IPS DF 6.9 (cell line): Measurements from ENCODE around the gene CSNK1D.

Source experiments
- DNase-seq: peaks from one replicate; pipeline ENCODE4 v3.0.0-alpha.2; 2013; ENCODE audit warnings: low read depth, low spot score
- H3K27ac ChIP-seq: one replicate; pipeline ENCODE4 v1.5.1; 2013; ENCODE audit warnings: low read length, control low read depth
- H3K27me3 ChIP-seq: 2 replicates; pipeline ENCODE4 v1.6.1; 2013; ENCODE audit warnings: mild to moderate bottlenecking, low read length; ENCODE audit not compliant: control insufficient read depth, insufficient read depth
- H3K36me3 ChIP-seq: 2 replicates; pipeline ENCODE4 v1.6.1; 2013; ENCODE audit warnings: low read length; ENCODE audit not compliant: control insufficient read depth, insufficient read depth
- H3K4me1 ChIP-seq: 2 replicates; pipeline ENCODE4 v1.6.1; 2013; ENCODE audit warnings: low read length; ENCODE audit not compliant: control insufficient read depth, insufficient read depth
- H3K4me3 ChIP-seq: 2 replicates; pipeline ENCODE4 v1.5.1; 2013; ENCODE audit warnings: mild to moderate bottlenecking, low read length
- H3K9me3 ChIP-seq: 2 replicates; pipeline ENCODE4 v1.6.1; 2013; ENCODE audit warnings: low read length, inconsistent platforms; ENCODE audit not compliant: control insufficient read depth, insufficient read depth
- WGBS: extraction: QIAGEN DNeasy Blood & Tissue Kit; methylation state at CpG from one replicate; pipeline ENCODE4 v1.1.7; 2013; ENCODE audit warnings: mixed read lengths, missing lambda C conversion rate; ENCODE audit not compliant: insufficient read length, insufficient coverage; 5-methylcytosine and 5-hydroxymethylcytosine counted together

The CSNK1D gene

GRCh38 chr17:82300707-82301270 is 27.3 kb upstream of the CSNK1D start:
- no peaks in the 10 kb centered on the region for H3K36me3 ChIP-seq
- DNase-seq = no peak
- no peak overlapping the region for H3K4me3 ChIP-seq
- no peak overlapping the region for H3K27ac ChIP-seq
- H3K27me3 ChIP-seq = no peaks in the 10 kb centered on the region
- no CpG with 5 or more reads among the region's 21 CpGs for WGBS
- H3K9me3 ChIP-seq = no peaks in the 10 kb centered on the region
- H3K4me1 ChIP-seq = no peaks in the 10 kb centered on the region

- Histone ChIP-seq H3K9me3 (no peaks in the 10 kb centered on the region), H3K27me3 (no peaks in the 10 kb centered on the region), H3K4me1 (no peaks in the 10 kb centered on the region), H3K36me3 (no peaks in the 10 kb centered on the region), H3K4me3 (no peak overlapping the region), H3K27ac (no peak overlapping the region)
- DNase-seq = no peak
- no CpG with 5 or more reads among the region's 13 CpGs for WGBS
Observed at GRCh38 chr17:82300228-82300627, 26.7 kb upstream of the CSNK1D start.

- H3K4me1 ChIP-seq = no peaks in the 10 kb centered on the region
- no peak overlapping the region for H3K4me3 ChIP-seq
- no CpG with 5 or more reads among the region's 10 CpGs for WGBS
- no peaks in the 10 kb centered on the region for H3K36me3 ChIP-seq
- DNase-seq = no peak
- no peaks in the 10 kb centered on the region for H3K27me3 ChIP-seq
- no peak overlapping the region for H3K27ac ChIP-seq
- no peaks in the 10 kb centered on the region for H3K9me3 ChIP-seq
Observed at GRCh38 chr17:82299452-82299851, 26.0 kb upstream of the CSNK1D start.

- H3K36me3 ChIP-seq = no peaks in the 10 kb centered on the region
- DNase-seq = no peak
- H3K4me1 ChIP-seq = no peaks in the 10 kb centered on the region
- H3K27ac ChIP-seq = no peak overlapping the region
- H3K27me3 ChIP-seq = no peaks in the 10 kb centered on the region
- no CpG with 5 or more reads among the region's 27 CpGs for WGBS
- no peaks in the 10 kb centered on the region for H3K9me3 ChIP-seq
- no peak overlapping the region for H3K4me3 ChIP-seq
Observed at GRCh38 chr17:82298538-82299421, 25.3 kb upstream of the CSNK1D start.

- Histone ChIP-seq H3K36me3 (no peaks in the 10 kb centered on the region), H3K27ac (no peak overlapping the region), H3K27me3 (no peaks in the 10 kb centered on the region), H3K9me3 (no peaks in the 10 kb centered on the region), H3K4me3 (peak overlapping the region; percentile 6; the same call in 1 of the 2 replicates), H3K4me1 (no peaks in the 10 kb centered on the region)
- DNase-seq = no peak
- WGBS = no CpG with 5 or more reads among the region's 36 CpGs
Observed at GRCh38 chr17:82297714-82298537, 24.4 kb upstream of the CSNK1D start.

GRCh38 chr17:82297280-82297713 is 23.8 kb upstream of the CSNK1D start:
- Histone ChIP-seq H3K4me1 (no peaks in the 10 kb centered on the region), H3K4me3 (no peak overlapping the region), H3K27me3 (no peaks in the 10 kb centered on the region), H3K9me3 (no peaks in the 10 kb centered on the region), H3K27ac (no peak overlapping the region), H3K36me3 (no peaks in the 10 kb centered on the region)
- no peak for DNase-seq
- no CpG with 5 or more reads among the region's 19 CpGs for WGBS

GRCh38 chr17:82296511-82297279 is 23.2 kb upstream of the CSNK1D start:
- Histone ChIP-seq H3K4me1 (no peaks in the 10 kb centered on the region), H3K4me3 (no peak overlapping the region), H3K9me3 (no peaks in the 10 kb centered on the region), H3K27me3 (no peaks in the 10 kb centered on the region), H3K27ac (no peak overlapping the region), H3K36me3 (no peaks in the 10 kb centered on the region)
- DNase-seq = no peak
- no CpG with 5 or more reads among the region's 7 CpGs for WGBS

GRCh38 chr17:82295472-82295814 is 21.9 kb upstream of the CSNK1D start:
- H3K36me3 ChIP-seq = no peaks in the 10 kb centered on the region
- WGBS = no CpG with 5 or more reads among the region's 4 CpGs
- H3K4me1 ChIP-seq = no peaks in the 10 kb centered on the region
- no peak overlapping the region for H3K27ac ChIP-seq
- no peaks in the 10 kb centered on the region for H3K27me3 ChIP-seq
- H3K4me3 ChIP-seq = no peak overlapping the region
- H3K9me3 ChIP-seq = no peaks in the 10 kb centered on the region
- no peak for DNase-seq

GRCh38 chr17:82294064-82294773 is 20.7 kb upstream of the CSNK1D start:
- H3K27ac ChIP-seq = no peak overlapping the region
- no peaks in the 10 kb centered on the region for H3K9me3 ChIP-seq
- no CpG with 5 or more reads among the region's 15 CpGs for WGBS
- H3K36me3 ChIP-seq = no peaks in the 10 kb centered on the region
- no peak for DNase-seq
- H3K4me3 ChIP-seq = no peak overlapping the region; the same call in 1 of the 2 replicates
- no peaks in the 10 kb centered on the region for H3K27me3 ChIP-seq
- no peaks in the 10 kb centered on the region for H3K4me1 ChIP-seq
